Measurements from ENCODE around the gene ABCC10. TPM values are rescaled to one million over a fixed set of nuclear protein-coding genes. Genes with fewer than 3 reads are reported as not detected.

The ABCC10 gene
- total RNA-seq, 4 donors from 2014 or later = 30.3 to 75.2 (median 48.2) TPM

DNA sequence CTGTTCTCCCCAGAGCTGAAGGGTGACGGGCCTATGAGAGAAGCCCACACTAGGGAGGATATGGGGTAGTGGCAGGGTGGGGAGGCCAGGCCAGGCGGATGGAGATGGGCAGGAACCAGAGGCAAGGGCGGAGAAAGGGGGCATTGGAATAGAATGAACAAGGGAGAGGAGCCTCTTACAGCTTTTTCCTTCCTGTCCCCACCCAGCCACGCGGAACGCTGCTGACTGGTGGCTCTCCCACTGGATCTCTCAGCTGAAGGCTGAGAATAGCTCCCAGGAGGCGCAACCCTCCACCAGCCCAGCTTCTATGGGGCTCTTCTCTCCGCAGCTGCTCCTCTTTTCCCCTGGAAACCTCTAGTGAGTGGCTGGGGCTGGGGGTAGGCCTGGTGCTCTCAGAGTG lies 17.2 kb downstream of the ABCC10 start:
- Histone ChIP-seq H3K4me3 (no peak overlapping the region), H3K4me1 (no peaks in the 10 kb centered on the region), H3K36me3 (peaks cover 0 to 88% (median 0%) of the 10 kb centered on the region in 3 donors), H3K27me3 (no peaks in the 10 kb centered on the region), H3K27ac (no peak overlapping the region), H3K9me3 (no peaks in the 10 kb centered on the region)
- DNase-seq = no peak
- TF ChIP-seq, protein P1, sequence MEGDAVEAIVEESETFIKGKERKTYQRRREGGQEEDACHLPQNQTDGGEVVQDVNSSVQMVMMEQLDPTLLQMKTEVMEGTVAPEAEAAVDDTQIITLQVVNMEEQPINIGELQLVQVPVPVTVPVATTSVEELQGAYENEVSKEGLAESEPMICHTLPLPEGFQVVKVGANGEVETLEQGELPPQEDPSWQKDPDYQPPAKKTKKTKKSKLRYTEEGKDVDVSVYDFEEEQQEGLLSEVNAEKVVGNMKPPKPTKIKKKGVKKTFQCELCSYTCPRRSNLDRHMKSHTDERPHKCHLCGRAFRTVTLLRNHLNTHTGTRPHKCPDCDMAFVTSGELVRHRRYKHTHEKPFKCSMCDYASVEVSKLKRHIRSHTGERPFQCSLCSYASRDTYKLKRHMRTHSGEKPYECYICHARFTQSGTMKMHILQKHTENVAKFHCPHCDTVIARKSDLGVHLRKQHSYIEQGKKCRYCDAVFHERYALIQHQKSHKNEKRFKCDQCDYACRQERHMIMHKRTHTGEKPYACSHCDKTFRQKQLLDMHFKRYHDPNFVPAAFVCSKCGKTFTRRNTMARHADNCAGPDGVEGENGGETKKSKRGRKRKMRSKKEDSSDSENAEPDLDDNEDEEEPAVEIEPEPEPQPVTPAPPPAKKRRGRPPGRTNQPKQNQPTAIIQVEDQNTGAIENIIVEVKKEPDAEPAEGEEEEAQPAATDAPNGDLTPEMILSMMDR (IDR thresholded peaks at IDR 0.05) = no peak
- TF ChIP-seq POLR2A (IDR thresholded peaks at IDR 0.05) = no peak

DNA sequence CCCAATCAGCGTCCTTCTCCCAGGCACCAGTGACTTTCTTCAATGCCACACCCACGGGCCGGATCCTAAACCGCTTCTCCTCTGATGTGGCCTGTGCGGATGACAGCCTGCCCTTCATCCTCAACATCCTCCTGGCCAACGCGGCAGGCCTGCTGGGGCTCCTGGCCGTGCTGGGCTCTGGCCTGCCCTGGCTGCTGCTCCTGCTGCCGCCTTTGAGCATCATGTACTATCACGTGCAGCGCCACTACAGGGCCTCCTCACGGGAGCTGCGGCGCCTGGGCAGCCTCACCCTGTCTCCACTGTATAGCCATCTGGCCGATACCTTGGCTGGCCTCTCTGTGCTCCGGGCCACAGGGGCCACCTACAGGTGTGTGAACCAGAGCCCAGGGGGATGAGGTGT lies 18.2 kb downstream of the ABCC10 start:
- Histone ChIP-seq H3K4me1 (no peaks in the 10 kb centered on the region), H3K9me3 (no peaks in the 10 kb centered on the region), H3K27me3 (no peaks in the 10 kb centered on the region), H3K36me3 (peaks cover 0 to 91% (median 0%) of the 10 kb centered on the region in 3 donors), H3K27ac (no peak overlapping the region), H3K4me3 (no peak overlapping the region)
- TF ChIP-seq, protein P1 (IDR thresholded peaks at IDR 0.05) = no peak
- TF ChIP-seq POLR2A (IDR thresholded peaks at IDR 0.05) = no peak
- DNase-seq = no peak

DNA sequence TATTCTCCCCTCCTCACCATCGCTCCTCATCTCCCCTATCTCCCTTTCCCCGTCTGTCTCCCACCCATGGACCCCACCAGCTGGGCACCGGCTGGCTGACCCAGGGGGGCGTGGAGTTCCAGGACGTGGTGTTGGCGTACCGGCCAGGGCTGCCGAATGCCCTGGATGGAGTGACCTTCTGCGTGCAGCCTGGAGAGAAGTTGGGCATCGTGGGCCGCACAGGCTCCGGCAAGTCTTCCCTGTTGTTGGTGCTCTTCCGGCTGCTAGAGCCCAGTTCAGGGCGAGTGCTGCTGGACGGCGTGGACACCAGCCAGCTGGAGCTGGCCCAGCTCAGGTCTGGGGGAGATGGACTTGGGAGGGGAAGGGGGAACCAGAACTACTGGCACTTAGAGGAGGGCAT lies 20.3 kb downstream of the ABCC10 start:
- no peak for TF ChIP-seq POLR2A (IDR thresholded peaks at IDR 0.05)
- TF ChIP-seq, protein P1 (IDR thresholded peaks at IDR 0.05) = no peak
- Histone ChIP-seq H3K36me3 (peaks cover 0 to 88% (median 0%) of the 10 kb centered on the region in 3 donors), H3K4me3 (no peak overlapping the region), H3K27ac (no peak overlapping the region), H3K4me1 (no peaks in the 10 kb centered on the region), H3K9me3 (no peaks in the 10 kb centered on the region), H3K27me3 (no peaks in the 10 kb centered on the region)
- DNase-seq = no peak

DNA sequence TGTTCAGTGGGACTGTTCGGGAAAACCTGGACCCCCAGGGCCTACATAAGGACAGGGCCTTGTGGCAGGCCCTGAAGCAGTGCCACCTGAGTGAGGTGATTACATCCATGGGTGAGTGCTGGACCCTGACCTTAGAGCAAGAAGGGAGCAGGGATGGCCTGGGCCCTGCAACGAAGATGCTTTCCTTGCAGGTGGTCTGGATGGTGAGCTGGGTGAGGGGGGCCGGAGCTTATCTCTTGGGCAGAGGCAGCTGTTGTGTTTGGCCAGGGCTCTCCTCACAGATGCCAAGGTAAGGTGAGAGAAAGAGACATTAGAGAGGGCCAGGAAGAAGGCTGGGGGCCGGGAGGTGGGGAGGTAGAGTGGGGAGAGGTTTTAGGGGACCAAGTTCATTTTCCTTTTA lies 21.6 kb downstream of the ABCC10 start:
- H3K36me3 ChIP-seq = peaks cover 0 to 80% (median 0%) of the 10 kb centered on the region in 3 donors
- no peaks in the 10 kb centered on the region for H3K27me3 ChIP-seq
- DNase-seq = no peak
- TF ChIP-seq, protein P1 (IDR thresholded peaks at IDR 0.05) = no peak
- TF ChIP-seq POLR2A (IDR thresholded peaks at IDR 0.05) = no peak
- H3K27ac ChIP-seq = no peak overlapping the region
- H3K4me3 ChIP-seq = no peak overlapping the region
- no peaks in the 10 kb centered on the region for H3K4me1 ChIP-seq
- no peaks in the 10 kb centered on the region for H3K9me3 ChIP-seq

DNA sequence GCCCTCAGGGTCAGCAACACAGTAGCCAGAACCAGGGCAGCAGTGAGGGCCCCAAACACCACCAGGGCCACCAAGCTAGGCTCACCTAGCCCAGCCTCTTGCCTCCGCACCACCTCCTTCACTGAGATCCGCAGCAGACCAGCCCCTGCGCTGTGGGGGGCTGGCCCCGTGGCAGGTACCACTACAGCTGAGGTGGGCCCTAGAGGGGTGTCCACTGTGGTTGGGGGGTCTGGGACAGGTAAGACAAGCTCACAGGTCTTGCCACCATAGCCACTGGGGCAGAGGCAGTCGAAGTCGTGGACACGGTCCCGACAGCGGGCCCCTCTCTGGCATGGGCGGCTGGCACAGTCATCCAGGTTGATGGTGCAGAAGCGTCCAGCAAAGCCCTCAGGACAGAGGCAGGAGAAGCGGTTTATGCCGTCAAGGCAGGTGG lies 23.4 kb downstream of the ABCC10 start:
- Histone ChIP-seq H3K36me3 (peaks cover 0 to 62% (median 0%) of the 10 kb centered on the region in 3 donors), H3K4me3 (no peak overlapping the region), H3K27me3 (peaks cover 0 to under 1% of the 10 kb centered on the region in 2 donors), H3K9me3 (no peaks in the 10 kb centered on the region), H3K27ac (no peak overlapping the region), H3K4me1 (peaks cover 0 to 14% (median 0%) of the 10 kb centered on the region in 4 donors)
- no peak for TF ChIP-seq POLR2A (IDR thresholded peaks at IDR 0.05)
- TF ChIP-seq, protein P1 (IDR thresholded peaks at IDR 0.05) = no peak
- no peak for DNase-seq

DNA sequence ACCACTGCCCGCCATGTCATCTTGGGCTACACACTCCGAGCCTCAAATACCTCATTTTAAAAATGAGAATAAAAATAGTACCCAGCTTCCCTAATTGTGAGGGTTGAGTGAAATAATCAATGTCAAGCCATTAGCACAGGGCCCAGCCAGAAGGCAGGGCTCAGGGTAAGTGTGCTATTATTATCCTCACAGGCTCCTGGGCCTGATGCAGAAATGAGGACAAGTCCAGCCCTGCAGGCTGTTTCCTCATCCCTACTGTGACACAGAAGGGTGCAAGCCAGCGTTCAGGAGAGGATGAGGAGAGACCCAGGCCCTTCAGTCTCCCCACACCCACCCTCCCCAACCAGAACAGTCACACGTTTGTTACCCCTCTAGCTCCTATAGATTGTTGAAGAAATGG lies 24.0 kb downstream of the ABCC10 start:
- H3K4me3 ChIP-seq = no peak overlapping the region
- TF ChIP-seq POLR2A (IDR thresholded peaks at IDR 0.05) = no peak
- DNase-seq = no peak
- H3K9me3 ChIP-seq = no peaks in the 10 kb centered on the region
- no peak overlapping the region for H3K27ac ChIP-seq
- H3K4me1 ChIP-seq = peaks cover 0 to 20% (median 3%) of the 10 kb centered on the region in 4 donors
- H3K36me3 ChIP-seq = peaks cover 0 to 56% (median 0%) of the 10 kb centered on the region in 3 donors
- H3K27me3 ChIP-seq = peaks cover 0 to 6% of the 10 kb centered on the region in 2 donors

Data from Peyer's patch (tissue), 4 donors.